Astrocyte (in vitro differentiated cells and primary cell): ENCODE data around the gene RTEL1.

Experiments
- EZH2 ChIP-seq: IDR thresholded peaks from 2 replicates; pipeline ENCODE4 v1.6.1; 2012; ENCODE audit warnings: mild to moderate bottlenecking, low read length, inconsistent platforms; ENCODE audit not compliant: insufficient read depth
- TF ChIP-seq, protein P1 (sequence below): IDR thresholded peaks from 2 replicates; pipeline ENCODE4 v1.5.1; 2011; ENCODE audit warnings: low read depth, mild to moderate bottlenecking, inconsistent platforms, low read length, moderate library complexity; ENCODE audit not compliant: insufficient read depth

DNA sequence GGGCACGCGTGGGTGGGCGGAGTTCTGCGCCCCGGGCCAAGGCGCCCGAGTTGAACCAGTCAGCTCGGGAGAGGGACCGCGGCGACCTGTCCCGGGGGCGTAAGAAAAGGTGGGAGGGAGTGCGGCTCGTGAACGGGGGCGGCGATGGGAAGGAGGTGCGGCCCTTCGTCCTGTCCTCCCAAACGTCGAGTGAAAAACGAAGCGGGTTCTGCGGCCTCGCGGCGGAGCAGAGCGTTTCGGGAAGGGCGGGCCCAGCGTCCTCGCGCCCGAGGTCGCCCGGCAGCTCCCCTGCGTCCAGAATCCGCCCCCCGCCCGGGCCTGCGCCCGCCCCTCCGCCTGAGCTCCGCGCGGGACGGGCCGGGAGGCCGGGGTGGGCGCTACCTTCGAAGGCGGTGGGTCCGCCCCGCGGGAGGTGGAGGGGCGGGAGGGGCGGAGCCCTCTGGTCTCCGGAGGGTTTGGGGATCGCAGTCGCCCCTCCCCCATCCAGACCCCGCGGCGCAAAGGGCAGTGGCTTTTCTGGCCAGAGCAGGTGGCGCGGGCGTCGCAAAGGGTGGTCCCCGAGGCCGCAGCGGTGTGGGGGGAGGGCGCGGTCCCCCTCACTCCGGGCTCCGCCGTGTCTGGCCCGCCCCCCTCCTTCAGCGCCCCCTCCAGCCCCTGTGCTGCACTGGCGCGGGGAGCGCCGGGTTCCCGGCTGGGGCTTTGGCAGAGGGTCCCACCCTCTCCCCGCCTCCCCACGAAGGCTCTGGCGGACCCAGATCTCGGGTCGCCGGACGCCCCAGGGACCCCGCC lies 5.7 kb upstream of the RTEL1 start:
- TF ChIP-seq, protein P1, sequence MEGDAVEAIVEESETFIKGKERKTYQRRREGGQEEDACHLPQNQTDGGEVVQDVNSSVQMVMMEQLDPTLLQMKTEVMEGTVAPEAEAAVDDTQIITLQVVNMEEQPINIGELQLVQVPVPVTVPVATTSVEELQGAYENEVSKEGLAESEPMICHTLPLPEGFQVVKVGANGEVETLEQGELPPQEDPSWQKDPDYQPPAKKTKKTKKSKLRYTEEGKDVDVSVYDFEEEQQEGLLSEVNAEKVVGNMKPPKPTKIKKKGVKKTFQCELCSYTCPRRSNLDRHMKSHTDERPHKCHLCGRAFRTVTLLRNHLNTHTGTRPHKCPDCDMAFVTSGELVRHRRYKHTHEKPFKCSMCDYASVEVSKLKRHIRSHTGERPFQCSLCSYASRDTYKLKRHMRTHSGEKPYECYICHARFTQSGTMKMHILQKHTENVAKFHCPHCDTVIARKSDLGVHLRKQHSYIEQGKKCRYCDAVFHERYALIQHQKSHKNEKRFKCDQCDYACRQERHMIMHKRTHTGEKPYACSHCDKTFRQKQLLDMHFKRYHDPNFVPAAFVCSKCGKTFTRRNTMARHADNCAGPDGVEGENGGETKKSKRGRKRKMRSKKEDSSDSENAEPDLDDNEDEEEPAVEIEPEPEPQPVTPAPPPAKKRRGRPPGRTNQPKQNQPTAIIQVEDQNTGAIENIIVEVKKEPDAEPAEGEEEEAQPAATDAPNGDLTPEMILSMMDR: no peak
- TF ChIP-seq EZH2: peak; percentile 81
